ENCODE data around the gene SLC17A6.

SLC17A6 gene

GRCh38 chr11:22342211-22343031 is 4.2 kb downstream of the SLC17A6 start:
- no peaks in the 10 kb centered on the region for H3K27me3 ChIP-seq (ENCODE audit: insufficient read depth, low read depth, severe bottlenecking)
- TF ChIP-seq, protein P1, sequence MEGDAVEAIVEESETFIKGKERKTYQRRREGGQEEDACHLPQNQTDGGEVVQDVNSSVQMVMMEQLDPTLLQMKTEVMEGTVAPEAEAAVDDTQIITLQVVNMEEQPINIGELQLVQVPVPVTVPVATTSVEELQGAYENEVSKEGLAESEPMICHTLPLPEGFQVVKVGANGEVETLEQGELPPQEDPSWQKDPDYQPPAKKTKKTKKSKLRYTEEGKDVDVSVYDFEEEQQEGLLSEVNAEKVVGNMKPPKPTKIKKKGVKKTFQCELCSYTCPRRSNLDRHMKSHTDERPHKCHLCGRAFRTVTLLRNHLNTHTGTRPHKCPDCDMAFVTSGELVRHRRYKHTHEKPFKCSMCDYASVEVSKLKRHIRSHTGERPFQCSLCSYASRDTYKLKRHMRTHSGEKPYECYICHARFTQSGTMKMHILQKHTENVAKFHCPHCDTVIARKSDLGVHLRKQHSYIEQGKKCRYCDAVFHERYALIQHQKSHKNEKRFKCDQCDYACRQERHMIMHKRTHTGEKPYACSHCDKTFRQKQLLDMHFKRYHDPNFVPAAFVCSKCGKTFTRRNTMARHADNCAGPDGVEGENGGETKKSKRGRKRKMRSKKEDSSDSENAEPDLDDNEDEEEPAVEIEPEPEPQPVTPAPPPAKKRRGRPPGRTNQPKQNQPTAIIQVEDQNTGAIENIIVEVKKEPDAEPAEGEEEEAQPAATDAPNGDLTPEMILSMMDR (IDR thresholded peaks at IDR 0.05; ENCODE audit: low read depth, low read length): no peak

DNA sequence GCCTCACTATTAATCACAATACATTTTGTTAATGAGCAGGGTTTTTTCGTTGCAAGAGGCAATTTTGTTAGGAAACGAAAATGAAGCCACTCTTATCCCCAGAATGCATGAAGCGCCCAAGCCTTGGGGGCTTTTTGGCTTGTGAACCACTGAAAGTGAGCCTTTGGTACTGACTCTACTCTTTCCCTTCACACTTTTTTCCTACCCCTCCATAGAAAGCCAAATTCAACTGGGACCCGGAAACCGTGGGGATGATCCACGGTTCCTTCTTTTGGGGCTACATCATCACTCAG is 4.8 kb downstream of the SLC17A6 start:
- H3K27me3 ChIP-seq (ENCODE audit: insufficient read depth, low read depth, severe bottlenecking): no peaks in the 10 kb centered on the region
- H3K27ac ChIP-seq: no peak overlapping the region
- no peak overlapping the region for H3K4me3 ChIP-seq (ENCODE audit: low read depth, low read length)
- H3K9me3 ChIP-seq (ENCODE audit: severe bottlenecking): no peaks in the 10 kb centered on the region
- no peaks in the 10 kb centered on the region for H3K36me3 ChIP-seq
- DNase-seq: no peak
- TF ChIP-seq, protein P1 (IDR thresholded peaks at IDR 0.05; ENCODE audit: low read depth, low read length): no peak

More at GRCh38 chr11:22342211-22343031, 4.2 kb downstream of the SLC17A6 start:
- Histone ChIP-seq H3K9me3 (ENCODE audit: severe bottlenecking) (no peaks in the 10 kb centered on the region), H3K27ac (no peak overlapping the region), H3K36me3 (no peaks in the 10 kb centered on the region), H3K4me3 (ENCODE audit: low read depth, low read length) (no peak overlapping the region)
- no peak for DNase-seq

- Histone ChIP-seq H3K4me3 (ENCODE audit: low read depth, low read length) (no peak overlapping the region), H3K9me3 (ENCODE audit: severe bottlenecking) (no peaks in the 10 kb centered on the region), H3K27me3 (ENCODE audit: insufficient read depth, low read depth, severe bottlenecking) (no peaks in the 10 kb centered on the region), H3K36me3 (no peaks in the 10 kb centered on the region), H3K27ac (no peak overlapping the region)
- no peak for DNase-seq
- TF ChIP-seq, protein P1 (IDR thresholded peaks at IDR 0.05; ENCODE audit: low read depth, low read length): no peak
Observed at GRCh38 chr11:22343371-22344032, 5.3 kb downstream of the SLC17A6 start.

GRCh38 chr11:22344081-22344480 is 5.9 kb downstream of the SLC17A6 start:
- Histone ChIP-seq H3K4me3 (ENCODE audit: low read depth, low read length) (no peak overlapping the region), H3K27ac (no peak overlapping the region), H3K9me3 (ENCODE audit: severe bottlenecking) (no peaks in the 10 kb centered on the region), H3K27me3 (ENCODE audit: insufficient read depth, low read depth, severe bottlenecking) (no peaks in the 10 kb centered on the region), H3K36me3 (no peaks in the 10 kb centered on the region)
- TF ChIP-seq, protein P1 (IDR thresholded peaks at IDR 0.05; ENCODE audit: low read depth, low read length): no peak
- DNase-seq: no peak

GRCh38 chr11:22346282-22346681 is 8.1 kb downstream of the SLC17A6 start:
- Histone ChIP-seq H3K27me3 (ENCODE audit: insufficient read depth, low read depth, severe bottlenecking) (no peaks in the 10 kb centered on the region), H3K9me3 (ENCODE audit: severe bottlenecking) (no peaks in the 10 kb centered on the region), H3K36me3 (no peaks in the 10 kb centered on the region), H3K27ac (no peak overlapping the region), H3K4me3 (ENCODE audit: low read depth, low read length) (no peak overlapping the region)
- DNase-seq: no peak
- TF ChIP-seq, protein P1 (IDR thresholded peaks at IDR 0.05; ENCODE audit: low read depth, low read length): no peak

Data from WERI-Rb-1 (cell line).